H1 (cell line): Measurements from ENCODE around the gene C12orf75. TPM values are rescaled to one million over a fixed set of nuclear protein-coding genes. Genes with fewer than 3 reads are reported as not detected.

Experiments
- CTCF ChIA-PET: fragments of 300-600 bp; sonication (Branson Sonifier 250); formaldehyde crosslinking; loops from one replicate; lab custom pipeline; 2021; ENCODE audit not compliant: partially characterized antibody; lab: Charles Lee
- POLR2A ChIA-PET: fragments of 300-600 bp; sonication (Branson Sonifier 250); formaldehyde crosslinking; loops from one replicate; lab custom pipeline; 2021; ENCODE audit warnings: inconsistent platforms; ENCODE audit not compliant: partially characterized antibody; lab: Charles Lee
- DNase-seq, 2 experiments: peaks; one replicate each; pipeline versions ENCODE4 v3.0.0 to v3.0.0-alpha.2; 2010 to 2022; ENCODE audit warnings: low spot score in 2 of 2, low read depth in 1 of 2, mixed read lengths in 1 of 2
- FAIRE-seq: peaks from 2 replicates; lab custom pipeline; 2011; peaks lifted over from hg19 to GRCh38; lab: Jason Lieb, UNC
- H2AFZ ChIP-seq: 2 replicates; pipeline ENCODE4 v1.8.1; 2012; ENCODE audit warnings: low read length, inconsistent platforms
- H2AK5ac ChIP-seq: 2 replicates; pipeline ENCODE4 v1.6.1; 2013; ENCODE audit warnings: low read depth, low read length
- H2BK120ac ChIP-seq: replicated peaks from 2 replicates; pipeline ENCODE3; 2013; ENCODE audit warnings: low read depth, low read length, inconsistent platforms
- H2BK12ac ChIP-seq: 2 replicates; pipeline ENCODE4 v1.6.1; 2013; ENCODE audit warnings: low read depth, low read length
- H2BK15ac ChIP-seq: 2 replicates; pipeline ENCODE4 v1.6.1; 2013; ENCODE audit warnings: low read length
- H2BK20ac ChIP-seq: 2 replicates; pipeline ENCODE4 v1.6.1; 2013; ENCODE audit warnings: low read length
- H2BK5ac ChIP-seq: 2 replicates; pipeline ENCODE4 v1.6.1; 2013; ENCODE audit warnings: low read depth, low read length
- H3K14ac ChIP-seq: 2 replicates; pipeline ENCODE4 v1.6.1; 2013; ENCODE audit warnings: inconsistent platforms; ENCODE audit not compliant: insufficient read length
- H3K18ac ChIP-seq: 2 replicates; pipeline ENCODE4 v1.6.1; 2013; ENCODE audit warnings: low read length; ENCODE audit errors: extremely low read depth
- H3K23ac ChIP-seq: 2 replicates; pipeline ENCODE4 v1.6.1; 2013; ENCODE audit warnings: inconsistent platforms; ENCODE audit not compliant: insufficient read length
- H3K23me2 ChIP-seq: 2 replicates; pipeline ENCODE4 v1.6.1; 2013; ENCODE audit warnings: low read depth, low read length
- H3K27ac ChIP-seq: 2 replicates; pipeline ENCODE4 v1.6.1; 2011; ENCODE audit warnings: low read depth, low read length, inconsistent platforms
- H3K27me3 ChIP-seq, 4 experiments: replicated peaks in 1 of 4; 1 replicate in 1 of 4; 2 replicates in 3 of 4; pipeline versions ENCODE4 v1.6.1 to v1.8.1; 2011 to 2013; ENCODE audit warnings: low read length in 3 of 4, mild to moderate bottlenecking in 3 of 4, inconsistent platforms in 2 of 4, mixed read lengths in 2 of 4, moderate library complexity in 1 of 4; ENCODE audit not compliant: control insufficient read depth in 3 of 4, insufficient read depth in 3 of 4; ENCODE audit errors: extremely low read depth in 1 of 4
- H3K36me3 ChIP-seq, 4 experiments: 2 replicates each; pipeline versions ENCODE4 v1.6.1 to v1.8.1; 2011 to 2013; ENCODE audit warnings: mild to moderate bottlenecking in 4 of 4, low read length in 3 of 4, moderate library complexity in 2 of 4, control low read depth in 1 of 4, inconsistent platforms in 1 of 4; ENCODE audit not compliant: insufficient read depth in 4 of 4, control insufficient read depth in 2 of 4
- H3K4ac ChIP-seq: replicated peaks from 2 replicates; pipeline ENCODE3; 2013; ENCODE audit warnings: low read length, low read depth, mixed read lengths, inconsistent platforms; ENCODE audit not compliant: insufficient read length
- H3K4me1 ChIP-seq, 4 experiments: replicated peaks in 1 of 4; 1 replicate in 1 of 4; 2 replicates in 3 of 4; pipeline versions ENCODE4 v1.6.1 to v1.8.1; 2011 to 2013; ENCODE audit warnings: low read length in 3 of 4, inconsistent platforms in 2 of 4, mixed read lengths in 1 of 4; ENCODE audit not compliant: insufficient read depth in 4 of 4, control insufficient read depth in 3 of 4
- H3K4me2 ChIP-seq, 2 experiments: 2 replicates each; pipeline versions ENCODE4 v1.6.1 to v1.8.1; 2011 to 2013; ENCODE audit warnings: low read depth in 2 of 2, low read length in 2 of 2, control low read depth in 1 of 2, inconsistent platforms in 1 of 2, mild to moderate bottlenecking in 1 of 2; ENCODE audit not compliant: insufficient read depth in 1 of 2
- H3K4me3 ChIP-seq, 4 experiments: fragments of 200-600, 300-600 bp in 1 of 4; sonication (generic), shearing (Covaris generic), sonication (Bioruptor Twin) in 1 of 4; 2 replicates each; pipeline versions ENCODE4 v1.5.1 to v1.8.1; 2011 to 2016; ENCODE audit warnings: low read length in 4 of 4, low read depth in 3 of 4, control low read depth in 2 of 4, inconsistent platforms in 2 of 4, mild to moderate bottlenecking in 2 of 4, mixed read lengths in 1 of 4, moderate library complexity in 1 of 4; ENCODE audit not compliant: insufficient read depth in 2 of 4; ENCODE audit errors: extremely low read depth in 1 of 4
- H3K56ac ChIP-seq: replicated peaks from 2 replicates; pipeline ENCODE3; 2013; ENCODE audit warnings: low read depth, mild to moderate bottlenecking, mixed read lengths, low read length, inconsistent platforms; ENCODE audit not compliant: insufficient read length
- H3K79me1 ChIP-seq: 2 replicates; pipeline ENCODE4 v1.6.1; 2013; ENCODE audit warnings: low read depth, low read length, control low read depth
- H3K79me2 ChIP-seq, 2 experiments: 2 replicates each; pipeline versions ENCODE4 v1.6.1 to v1.8.1; 2012 to 2013; ENCODE audit warnings: low read length in 2 of 2, mild to moderate bottlenecking in 2 of 2, inconsistent platforms in 1 of 2; ENCODE audit not compliant: insufficient read depth in 2 of 2, control insufficient read depth in 1 of 2
- H3K9ac ChIP-seq, 4 experiments: replicated peaks in 1 of 4; 1 replicate in 1 of 4; 2 replicates in 3 of 4; pipeline versions ENCODE4 v1.6.1 to v1.8.1; 2011 to 2013; ENCODE audit warnings: low read depth in 3 of 4, low read length in 3 of 4, control low read depth in 2 of 4, mild to moderate bottlenecking in 2 of 4, moderate library complexity in 2 of 4, inconsistent platforms in 1 of 4; ENCODE audit errors: extremely low read depth in 1 of 4
- H3K9me3 ChIP-seq, 2 experiments: 2 replicates each; pipeline versions ENCODE4 v1.6.1 to v1.8.1; 2012 to 2013; ENCODE audit warnings: mild to moderate bottlenecking in 2 of 2, moderate library complexity in 2 of 2, control low read depth in 1 of 2, inconsistent platforms in 1 of 2, low read depth in 1 of 2, low read length in 1 of 2, mixed read lengths in 1 of 2; ENCODE audit not compliant: insufficient read depth in 2 of 2
- H4K20me1 ChIP-seq, 2 experiments: replicated peaks in 1 of 2; 2 replicates each; pipeline versions ENCODE3 to v1.8.1; 2011 to 2013; ENCODE audit warnings: inconsistent platforms in 2 of 2, low read length in 2 of 2, mild to moderate bottlenecking in 1 of 2; ENCODE audit not compliant: insufficient read depth in 2 of 2, control insufficient read depth in 1 of 2
- H4K5ac ChIP-seq: 2 replicates; pipeline ENCODE4 v1.6.1; 2013; ENCODE audit warnings: low read length, low read depth, mixed read lengths, inconsistent platforms; ENCODE audit not compliant: insufficient read length
- H4K8ac ChIP-seq: 2 replicates; pipeline ENCODE4 v1.8.0; 2013; ENCODE audit warnings: mild to moderate bottlenecking, moderate library complexity, low read length, inconsistent platforms; ENCODE audit not compliant: insufficient read depth; ENCODE audit errors: extremely low read depth
- H4K91ac ChIP-seq: replicated peaks from 2 replicates; pipeline ENCODE3; 2013; ENCODE audit warnings: low read length, mixed read lengths, inconsistent platforms; ENCODE audit not compliant: insufficient read length
- CTBP2 ChIP-seq: IDR thresholded peaks from 2 replicates; pipeline ENCODE4 v1.7.0; 2011; ENCODE audit warnings: borderline replicate concordance, mild to moderate bottlenecking, moderate library complexity, mixed read lengths, low read length; ENCODE audit not compliant: insufficient read depth, insufficient read length
- FOSL1 ChIP-seq: IDR thresholded peaks from 2 replicates; pipeline ENCODE4 v1.6.1; 2011; ENCODE audit warnings: mild to moderate bottlenecking, low read depth, low read length, moderate library complexity; ENCODE audit not compliant: insufficient read depth
- HDAC2 ChIP-seq, 2 experiments: fragments of 300-600 bp in 1 of 2; sonication (generic) in 1 of 2; IDR thresholded peaks; 2 replicates each; pipeline ENCODE4 v1.6.1; 2011 to 2012; ENCODE audit warnings: low read depth in 2 of 2, low read length in 2 of 2, mild to moderate bottlenecking in 2 of 2, moderate library complexity in 2 of 2, borderline replicate concordance in 1 of 2, inconsistent platforms in 1 of 2
- JUND ChIP-seq: IDR thresholded peaks from 2 replicates; pipeline ENCODE4 v1.6.1; 2011; ENCODE audit warnings: mild to moderate bottlenecking, improper control_type of control experiment, low read length
- NANOG ChIP-seq: IDR thresholded peaks from 2 replicates; pipeline ENCODE4 v1.6.1; 2011; ENCODE audit warnings: low read length, low read depth, mild to moderate bottlenecking, inconsistent platforms; ENCODE audit not compliant: insufficient read depth, poor library complexity, severe bottlenecking
- SP1 ChIP-seq: IDR thresholded peaks from 2 replicates; pipeline ENCODE4 v1.6.1; 2011; ENCODE audit warnings: low read depth, low read length
- SRF ChIP-seq: IDR thresholded peaks from 2 replicates; pipeline ENCODE4 v1.6.1; 2011; ENCODE audit warnings: mild to moderate bottlenecking, low read depth, low read length, moderate library complexity
- WGBS, 2 experiments: shearing (Covaris generic) in 1 of 2; methylation state at CpG; one replicate each; pipeline versions ENCODE4 v1.1.6 to v1.1.7; 2013 to 2015; ENCODE audit warnings: low lambda C conversion rate in 2 of 2, mixed read lengths in 2 of 2, inconsistent platforms in 1 of 2, low coverage in 1 of 2, missing lambda C conversion rate in 1 of 2; ENCODE audit not compliant: insufficient replicate concordance in 2 of 2, insufficient coverage in 1 of 2, insufficient read length in 1 of 2; ENCODE audit errors: extremely low coverage in 1 of 2, missing lambda C conversion rate in 1 of 2; 5-methylcytosine and 5-hydroxymethylcytosine counted together
- polyA plus RNA-seq, 7 experiments: library from polyadenylated mRNA; depleted of rRNA in 3 of 7; stranded (reverse) in 5 of 7; unstranded in 2 of 7; fragments of >200 nt in 5 of 7; fragments of 200-250 nt in 2 of 7; gene quantifications; 1 replicate in 5 of 7; 2 replicates in 1 of 7; 4 replicates in 1 of 7; pipeline versions ENCODE4 v1.2.1 to v1.2.3, GENCODE V29; 2011 to 2013; ENCODE audit warnings: missing spikeins in 2 of 7, mixed read lengths in 2 of 7
- total RNA-seq: library from RNA; stranded (reverse); fragmentation: NEBNext Ultra II Directional; extraction: Animal tissue kit (Norgen Biotek cat#: 25700); gene quantifications from 2 replicates; pipeline ENCODE4 v1.2.1, GENCODE V29; 2021

C12orf75 gene
- total and polyA plus RNA-seq, 2 of the 8 experiments (the other 6 are each of a cell fraction or from before 2014, with no cell fraction given), result 26.4 to 41.2 TPM

GRCh38 chr12:105315130-105315529, 15.4 kb upstream of the C12orf75 start:
- POLR2A ChIA-PET, result no interaction called here
- H3K4me1 ChIP-seq, result peaks cover 0 to 2% (median 0%) of the 10 kb centered on the region in 4 experiments; a peak in 1 of 7 replicates
- H3K27ac ChIP-seq, result no peak overlapping the region
- H3K4ac ChIP-seq, result no peak overlapping the region
- H3K18ac ChIP-seq, result no peak overlapping the region
- H4K5ac ChIP-seq, result no peak overlapping the region
- no peak overlapping the region for H3K14ac ChIP-seq
- H3K9me3 ChIP-seq, result peaks cover 5 to 17% of the 10 kb centered on the region in 2 experiments; a peak in 1 of 4 replicates
- H4K8ac ChIP-seq, result no peak overlapping the region
- H4K20me1 ChIP-seq, result no peaks in the 10 kb centered on the region
- no peak overlapping the region for H2BK20ac ChIP-seq
- TF ChIP-seq HDAC2 (IDR thresholded peaks at IDR 0.05; ENCODE audit: borderline replicate concordance in 1 of 2, low read depth in 2 of 2, low read length in 2 of 2) (no peak), FOSL1 (no peak), SP1 (no peak), CTBP2 (no peak), NANOG (no peak), SRF (no peak), JUND (no peak)
- 82% methylated on average over 2 of the region's 2 CpGs; no CpG with 5 or more reads in 1 of the 2 experiments for WGBS, 2 experiments
- no peaks in the 10 kb centered on the region for H3K23me2 ChIP-seq
- H3K27me3 ChIP-seq, result no peaks in the 10 kb centered on the region
- no peak for DNase-seq
- H3K23ac ChIP-seq, result no peak overlapping the region
- H2BK120ac ChIP-seq, result no peak overlapping the region
- H2AK5ac ChIP-seq, result no peak overlapping the region
- no peaks in the 10 kb centered on the region for H3K79me2 ChIP-seq
- no peak overlapping the region for H3K56ac ChIP-seq
- no peak overlapping the region for H3K4me3 ChIP-seq
- CTCF ChIA-PET, result no interaction called here
- no peak overlapping the region for H4K91ac ChIP-seq
- no peak for FAIRE-seq
- no peak overlapping the region for H2BK5ac ChIP-seq
- H3K79me1 ChIP-seq, result no peaks in the 10 kb centered on the region
- H3K9ac ChIP-seq, result no peak overlapping the region
- no peak overlapping the region for H2BK15ac ChIP-seq
- no peak overlapping the region for H2AFZ ChIP-seq
- H2BK12ac ChIP-seq, result no peak overlapping the region
- 0 out of 8 replicates have a peak, but pooled peaks cover 0 to 2% (median 0%) of the 10 kb centered on the region in 4 experiments for H3K36me3 ChIP-seq
- no peak overlapping the region for H3K4me2 ChIP-seq
